Measurements from ENCODE around the gene GRAMD1C. TPM values are rescaled to one million over a fixed set of nuclear protein-coding genes. Genes with fewer than 3 reads are reported as not detected.
A peak's percentile ranks its signal among the peaks of the same experiment; 100 is the strongest.
"Not testable (repeated sequence)": the region's sequence is repeated elsewhere in the genome, so short reads cannot be mapped to it uniquely, and the experiment has no call there.

The GRAMD1C gene
- polyA plus RNA-seq, 3 donors from 2014 or later = 0.45 to 0.93 (median 0.71) TPM

DNA sequence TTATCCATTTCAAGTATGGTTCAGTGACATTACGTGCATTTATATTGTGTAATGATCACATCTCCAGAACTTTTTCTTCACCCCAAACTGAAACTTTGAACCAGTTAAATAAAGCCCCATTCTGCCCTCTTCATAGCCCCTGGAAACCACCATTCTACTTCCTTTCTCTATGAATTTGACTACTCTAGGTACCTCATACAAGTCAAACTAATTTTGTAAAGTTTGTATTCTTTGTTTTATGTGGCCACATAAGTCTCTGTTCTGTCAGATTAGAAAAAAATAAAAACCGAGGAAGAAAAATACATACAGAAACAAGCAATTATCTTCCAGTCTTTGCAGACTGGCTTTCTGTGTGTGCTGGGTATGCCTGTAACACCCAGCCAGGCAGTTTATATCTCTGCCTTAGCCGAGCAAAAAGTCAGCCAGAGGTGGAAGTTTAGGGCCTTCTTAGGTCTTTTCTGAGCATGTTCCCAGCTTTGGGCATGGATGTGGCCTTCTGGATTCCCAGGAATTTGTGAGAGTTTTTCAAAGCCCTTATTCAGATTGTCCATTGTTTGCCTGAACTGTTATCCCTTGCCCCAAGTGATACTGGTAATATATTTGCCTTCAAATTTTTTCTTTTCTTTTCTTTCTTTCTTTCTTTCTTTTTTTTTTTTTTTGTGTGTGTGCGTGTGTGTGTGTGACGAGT lies 6.0 kb upstream of the GRAMD1C start:
- H3K9me3 Mint-ChIP-seq = peaks cover 0 to 8% (median 3%) of the 10 kb centered on the region in 6 donors
- peaks cover 11 to 14% of the 10 kb centered on the region in 2 donors for H3K4me1 Mint-ChIP-seq
- DNase-seq = no peak
- H3K4me3 Mint-ChIP-seq = no peak overlapping the region
- H3K36me3 Mint-ChIP-seq = peaks cover 0 to 4% (median 4%) of the 10 kb centered on the region in 3 donors
- no peak overlapping the region for H3K27ac Mint-ChIP-seq
- H3K27me3 Mint-ChIP-seq (ENCODE audit: low read depth in 3 of 3) = peaks cover 0 to 3% (median 1%) of the 10 kb centered on the region in 3 donors

DNA sequence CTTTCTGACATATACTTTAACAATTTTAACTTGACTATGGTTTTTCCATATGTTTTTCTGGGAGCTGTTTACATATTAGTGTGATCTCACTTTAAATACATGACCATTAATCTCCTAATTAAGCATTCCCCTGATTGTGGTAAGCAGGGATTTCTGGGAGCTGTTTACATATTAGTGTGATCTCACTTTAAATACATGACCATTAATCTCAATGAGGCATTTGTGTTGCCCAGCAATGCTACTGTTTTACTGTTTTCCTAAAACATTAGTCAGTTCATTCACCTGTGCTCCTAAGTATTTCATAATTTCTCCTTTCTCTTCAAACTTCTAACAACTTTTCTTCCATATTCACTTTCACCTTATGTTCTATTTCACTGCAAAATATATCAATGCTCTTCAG lies 3.6 kb upstream of the GRAMD1C start:
- H3K27me3 Mint-ChIP-seq (ENCODE audit: low read depth in 3 of 3) = peaks cover 0 to 3% (median 1%) of the 10 kb centered on the region in 3 donors
- peaks cover 21 to 28% of the 10 kb centered on the region in 2 donors for H3K4me1 Mint-ChIP-seq
- peaks cover 0 to 8% (median 3%) of the 10 kb centered on the region in 6 donors for H3K9me3 Mint-ChIP-seq
- DNase-seq = no peak
- no peak overlapping the region for H3K4me3 Mint-ChIP-seq
- peaks cover 0 to 4% (median 4%) of the 10 kb centered on the region in 3 donors for H3K36me3 Mint-ChIP-seq
- H3K27ac Mint-ChIP-seq = no peak overlapping the region

DNA sequence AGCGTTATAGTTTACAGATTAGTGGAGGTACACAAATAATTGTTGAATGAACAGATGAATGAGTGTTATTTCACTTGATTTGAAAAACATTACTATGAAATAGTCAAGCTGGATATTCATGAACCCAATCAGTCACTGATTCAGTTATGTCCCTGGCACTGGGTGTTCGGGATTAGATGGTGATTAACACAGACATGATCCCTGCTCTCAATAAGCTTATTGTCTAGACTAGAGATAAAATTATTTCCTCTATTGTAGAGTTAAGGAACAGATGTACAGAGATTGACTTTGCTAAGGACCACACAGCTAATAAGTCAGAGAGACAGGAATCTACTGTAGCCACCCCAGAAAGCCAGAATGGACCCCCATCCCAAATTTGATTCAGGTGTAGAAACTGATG lies 963 bp downstream of the GRAMD1C start:
- Mint-ChIP-seq H3K27ac (peak overlapping the region in 1 of 6 donors; percentile 9), H3K9me3 (no peaks in the 10 kb centered on the region), H3K36me3 (no peaks in the 10 kb centered on the region), H3K4me1 (peaks cover 11 to 14% of the 10 kb centered on the region in 2 donors), H3K4me3 (peak overlapping the region; percentile 79 to 88 (median 85)), H3K27me3 (ENCODE audit: low read depth in 3 of 3) (peaks cover 0 to 3% (median 3%) of the 10 kb centered on the region in 3 donors)
- no peak for DNase-seq

DNA sequence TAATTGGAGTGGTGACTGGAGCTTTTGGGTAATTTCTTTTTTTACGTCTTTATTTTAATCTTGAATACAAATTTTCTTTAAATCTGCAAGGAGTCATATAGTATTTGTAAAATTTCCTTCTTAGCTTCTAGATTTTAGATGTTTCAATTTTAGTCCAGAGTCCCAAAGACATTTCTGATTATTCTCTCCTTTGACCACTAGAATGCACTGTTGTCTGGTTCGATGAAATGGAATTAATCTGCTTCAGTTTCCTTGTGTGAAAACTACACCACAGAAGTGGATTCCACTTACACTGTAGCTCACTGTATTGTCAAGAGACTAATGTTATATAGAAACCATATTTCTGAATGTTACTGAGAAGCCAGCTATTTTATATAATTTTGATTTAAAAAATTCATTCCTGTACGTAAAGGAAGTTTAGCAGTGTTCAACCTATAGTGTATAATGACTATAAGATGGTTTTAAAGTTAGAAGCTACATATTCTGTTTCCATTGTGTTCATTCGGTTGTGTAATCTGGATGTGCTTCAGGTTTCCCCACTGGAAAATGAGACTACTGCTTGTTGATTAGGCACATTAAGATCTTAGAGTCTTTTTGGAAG lies 6.1 kb downstream of the GRAMD1C start:
- H3K27me3 Mint-ChIP-seq (ENCODE audit: low read depth in 3 of 3) = peaks cover 0 to 3% (median 3%) of the 10 kb centered on the region in 3 donors
- peak in 2 of 3 donors; percentile 7 to 11 for DNase-seq
- no peak overlapping the region for H3K4me3 Mint-ChIP-seq
- H3K4me1 Mint-ChIP-seq = no peaks in the 10 kb centered on the region
- H3K9me3 Mint-ChIP-seq = no peaks in the 10 kb centered on the region
- H3K36me3 Mint-ChIP-seq = no peaks in the 10 kb centered on the region
- H3K27ac Mint-ChIP-seq = no peak overlapping the region

DNA sequence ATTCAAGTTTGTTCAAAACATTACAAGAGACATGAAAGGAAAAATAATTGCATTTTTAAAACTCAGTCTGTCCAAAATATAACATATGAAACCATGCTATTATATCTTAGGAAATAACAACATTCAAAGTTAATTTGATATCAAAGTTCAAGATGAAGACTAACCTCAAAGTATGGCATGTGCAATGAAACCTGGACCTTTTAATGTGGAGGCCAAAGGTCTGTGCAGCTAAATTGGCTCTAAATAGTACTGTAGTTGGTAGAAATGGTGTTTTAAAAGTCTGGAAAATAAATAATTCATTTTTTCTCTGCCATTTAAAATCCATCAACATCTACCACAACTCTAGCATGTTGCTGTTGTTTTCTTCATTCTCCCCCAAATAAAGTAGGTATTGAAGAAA lies 8.7 kb downstream of the GRAMD1C start:
- Mint-ChIP-seq H3K36me3 (no peaks in the 10 kb centered on the region), H3K4me3 (no peak overlapping the region), H3K9me3 (no peaks in the 10 kb centered on the region), H3K27ac (no peak overlapping the region), H3K27me3 (ENCODE audit: low read depth in 3 of 3) (peaks cover 0 to 3% (median 3%) of the 10 kb centered on the region in 3 donors), H3K4me1 (no peaks in the 10 kb centered on the region)
- DNase-seq = no peak

DNA sequence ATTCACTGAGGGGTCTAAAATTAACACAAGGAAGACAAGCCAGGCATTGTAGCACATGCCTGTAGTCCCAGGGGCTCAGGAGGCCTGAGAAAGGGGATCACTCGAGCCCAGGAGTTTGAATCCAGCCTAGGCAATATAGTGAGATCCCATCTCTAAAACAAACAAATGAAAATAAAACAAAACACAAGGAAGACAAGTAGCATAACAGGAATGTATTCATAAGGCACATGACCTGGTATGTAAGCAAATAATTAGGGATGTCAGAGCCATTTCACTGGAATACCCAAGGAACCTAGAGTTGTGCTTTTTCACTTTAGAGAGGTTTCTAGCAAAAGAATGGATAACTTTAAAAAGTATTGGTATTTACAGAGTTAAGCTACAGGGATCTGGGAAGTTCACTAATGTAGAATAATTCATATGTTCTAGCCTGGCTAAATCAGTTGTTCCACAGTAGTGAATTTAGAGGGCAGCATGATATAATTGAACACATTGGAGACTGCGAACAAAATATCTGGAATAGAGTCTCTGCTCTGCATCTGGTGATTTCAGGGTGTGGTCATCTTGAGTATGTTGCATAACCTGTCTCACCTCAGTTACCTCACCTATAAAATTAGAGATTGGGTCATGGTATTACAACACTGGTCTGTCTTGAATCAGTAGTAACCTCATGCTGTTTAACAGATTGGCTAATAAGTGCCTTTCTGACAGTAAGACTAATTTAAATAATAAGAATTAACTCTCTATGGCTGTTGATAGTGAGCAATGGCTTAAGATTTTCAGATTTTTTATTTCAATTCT lies 9.3 kb downstream of the GRAMD1C start:
- Mint-ChIP-seq H3K4me1 (no peaks in the 10 kb centered on the region), H3K27ac (no peak overlapping the region), H3K9me3 (no peaks in the 10 kb centered on the region), H3K27me3 (ENCODE audit: low read depth in 3 of 3) (peaks cover 0 to 3% (median 3%) of the 10 kb centered on the region in 3 donors), H3K4me3 (no peak overlapping the region), H3K36me3 (no peaks in the 10 kb centered on the region)
- DNase-seq = no peak

DNA sequence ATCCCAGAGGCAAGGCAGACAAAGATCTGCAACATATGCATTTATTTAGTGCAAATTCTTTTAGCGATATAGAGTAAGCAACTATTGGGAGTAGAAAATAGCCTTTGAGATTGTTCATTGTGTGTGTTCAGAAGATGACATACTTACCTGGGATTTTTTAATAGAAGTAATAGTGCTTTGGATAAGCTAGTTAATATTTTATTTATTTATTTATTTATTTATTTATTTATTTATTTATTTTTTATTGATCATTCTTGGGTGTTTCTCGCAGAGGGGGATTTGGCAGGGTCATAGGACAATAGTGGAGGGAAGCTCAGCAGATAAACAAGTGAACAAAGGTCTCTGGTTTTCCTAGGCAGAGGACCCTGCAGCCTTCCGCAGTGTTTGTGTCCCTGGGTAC lies 10.5 kb downstream of the GRAMD1C start:
- not testable (repeated sequence) for DNase-seq; H3K27ac Mint-ChIP-seq; H3K9me3 Mint-ChIP-seq; H3K4me1 Mint-ChIP-seq; H3K4me3 Mint-ChIP-seq; H3K36me3 Mint-ChIP-seq; H3K27me3 Mint-ChIP-seq (ENCODE audit: low read depth in 3 of 3)

DNA sequence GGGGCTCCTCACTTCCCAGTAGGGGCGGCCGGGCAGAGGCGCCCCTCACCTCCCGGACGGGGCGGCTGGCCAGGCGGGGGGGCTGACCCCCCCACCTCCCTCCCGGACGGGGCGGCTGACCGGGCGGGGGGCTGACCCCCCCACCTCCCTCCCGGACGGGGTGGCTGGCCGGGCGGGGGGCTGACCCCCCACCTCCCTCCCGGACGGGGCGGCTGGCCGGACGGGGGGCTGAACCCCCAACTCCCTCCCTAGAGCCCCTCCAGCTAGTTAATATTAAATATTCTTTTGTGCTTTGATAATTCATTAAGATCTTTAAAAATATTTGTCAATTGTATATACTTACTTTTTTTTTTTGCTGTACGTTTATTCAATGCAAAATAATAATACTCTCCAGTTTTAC lies 11.3 kb downstream of the GRAMD1C start:
- not testable (repeated sequence) for H3K27ac Mint-ChIP-seq; H3K27me3 Mint-ChIP-seq (ENCODE audit: low read depth in 3 of 3); H3K4me1 Mint-ChIP-seq; H3K4me3 Mint-ChIP-seq; H3K36me3 Mint-ChIP-seq; DNase-seq; H3K9me3 Mint-ChIP-seq

DNA sequence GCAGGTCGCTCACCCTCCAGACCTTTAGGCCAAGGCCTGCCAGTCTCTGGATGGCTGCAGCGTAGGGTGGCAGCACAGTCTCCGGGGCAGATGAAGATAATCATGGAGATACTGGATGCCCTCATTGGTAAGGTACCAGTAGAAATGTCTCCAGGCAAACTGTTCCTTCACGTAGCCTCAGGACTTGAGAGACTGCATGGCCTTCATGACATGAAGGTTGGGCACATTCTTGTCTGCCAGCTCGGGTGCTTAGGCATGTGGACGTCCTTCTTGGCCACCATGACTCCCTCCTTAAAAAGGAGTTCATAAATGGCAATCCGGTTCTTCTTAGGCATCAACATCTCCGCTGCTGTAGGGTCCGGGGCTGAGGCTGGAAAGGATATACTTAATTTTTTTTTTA lies 11.8 kb downstream of the GRAMD1C start:
- H3K27me3 Mint-ChIP-seq (ENCODE audit: low read depth in 3 of 3); H3K4me3 Mint-ChIP-seq; H3K9me3 Mint-ChIP-seq; H3K27ac Mint-ChIP-seq; H3K36me3 Mint-ChIP-seq; DNase-seq; H3K4me1 Mint-ChIP-seq: not testable (repeated sequence)

DNA sequence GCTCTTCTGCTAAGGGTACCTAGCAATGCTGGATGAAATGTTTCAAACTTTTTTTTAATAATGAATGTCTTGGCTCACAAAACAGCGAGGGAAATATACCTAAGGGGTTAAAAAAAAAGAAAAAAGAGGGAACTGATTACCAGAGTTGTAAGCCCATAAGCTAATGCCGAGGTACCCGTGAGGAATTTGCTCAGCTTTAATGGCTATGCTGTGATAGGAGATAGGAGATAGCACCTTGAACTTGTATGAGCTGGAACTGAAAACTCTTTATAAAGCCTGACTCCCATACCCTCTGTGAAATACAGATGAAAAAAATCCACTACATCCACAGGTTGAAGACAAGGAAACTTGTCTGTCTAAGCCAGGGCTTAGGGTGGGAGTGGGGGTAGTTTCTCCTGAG lies 13.9 kb downstream of the GRAMD1C start:
- DNase-seq = no peak
- Mint-ChIP-seq H3K27ac (no peak overlapping the region), H3K9me3 (no peaks in the 10 kb centered on the region), H3K27me3 (ENCODE audit: low read depth in 3 of 3) (peaks cover 0 to 7% (median 5%) of the 10 kb centered on the region in 3 donors), H3K36me3 (no peaks in the 10 kb centered on the region), H3K4me1 (no peaks in the 10 kb centered on the region), H3K4me3 (no peak overlapping the region)

DNA sequence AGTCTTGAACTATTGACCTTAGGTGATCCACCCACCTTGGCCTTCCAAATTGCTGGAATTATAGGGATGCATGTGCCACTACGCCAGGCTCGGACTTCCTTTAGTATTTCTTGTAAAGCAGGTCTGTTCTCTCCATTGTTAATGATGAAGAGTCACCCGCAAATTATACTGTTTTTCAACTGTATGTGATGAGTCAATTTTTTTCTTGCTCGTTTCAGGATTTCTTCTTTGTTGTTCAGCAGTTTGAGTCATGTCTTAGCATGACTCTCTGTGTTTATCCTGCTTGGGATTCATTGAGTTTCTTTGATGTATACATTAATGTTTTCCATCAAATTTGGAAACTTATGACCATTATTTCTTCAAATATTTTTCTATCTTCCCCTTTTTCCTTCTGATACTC lies 28.9 kb downstream of the GRAMD1C start:
- H3K27ac Mint-ChIP-seq = no peak overlapping the region
- no peaks in the 10 kb centered on the region for H3K9me3 Mint-ChIP-seq
- no peaks in the 10 kb centered on the region for H3K4me1 Mint-ChIP-seq
- peaks cover 0 to 2% (median 1%) of the 10 kb centered on the region in 3 donors for H3K27me3 Mint-ChIP-seq (ENCODE audit: low read depth in 3 of 3)
- H3K4me3 Mint-ChIP-seq = no peak overlapping the region
- H3K36me3 Mint-ChIP-seq = peaks cover 0 to 4% (median 0%) of the 10 kb centered on the region in 3 donors
- DNase-seq = no peak

DNA sequence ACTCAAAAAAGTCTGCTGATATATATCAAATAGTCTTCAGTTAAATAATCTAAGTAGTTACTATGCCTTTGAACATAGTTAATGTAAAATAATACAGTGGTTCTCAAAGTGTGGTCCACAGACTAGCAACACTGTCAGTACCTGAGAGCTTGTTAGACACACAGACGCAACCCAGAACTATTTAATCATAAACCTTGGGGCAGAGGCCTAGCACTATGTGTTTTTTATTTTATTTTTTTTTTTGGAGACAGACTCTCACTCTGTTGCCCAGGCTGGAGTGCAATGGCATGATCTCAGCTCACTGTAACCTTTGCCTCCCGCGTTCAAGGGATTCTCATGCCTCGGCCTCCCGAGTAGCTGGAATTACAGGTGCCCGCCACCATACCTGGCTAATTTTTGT lies 34.7 kb downstream of the GRAMD1C start:
- Mint-ChIP-seq H3K27me3 (ENCODE audit: low read depth in 3 of 3) (peaks cover 0 to 3% (median 2%) of the 10 kb centered on the region in 3 donors), H3K4me1 (no peaks in the 10 kb centered on the region), H3K4me3 (no peak overlapping the region), H3K9me3 (no peaks in the 10 kb centered on the region), H3K36me3 (peaks cover 0 to 4% (median 4%) of the 10 kb centered on the region in 3 donors), H3K27ac (no peak overlapping the region)
- DNase-seq = no peak

DNA sequence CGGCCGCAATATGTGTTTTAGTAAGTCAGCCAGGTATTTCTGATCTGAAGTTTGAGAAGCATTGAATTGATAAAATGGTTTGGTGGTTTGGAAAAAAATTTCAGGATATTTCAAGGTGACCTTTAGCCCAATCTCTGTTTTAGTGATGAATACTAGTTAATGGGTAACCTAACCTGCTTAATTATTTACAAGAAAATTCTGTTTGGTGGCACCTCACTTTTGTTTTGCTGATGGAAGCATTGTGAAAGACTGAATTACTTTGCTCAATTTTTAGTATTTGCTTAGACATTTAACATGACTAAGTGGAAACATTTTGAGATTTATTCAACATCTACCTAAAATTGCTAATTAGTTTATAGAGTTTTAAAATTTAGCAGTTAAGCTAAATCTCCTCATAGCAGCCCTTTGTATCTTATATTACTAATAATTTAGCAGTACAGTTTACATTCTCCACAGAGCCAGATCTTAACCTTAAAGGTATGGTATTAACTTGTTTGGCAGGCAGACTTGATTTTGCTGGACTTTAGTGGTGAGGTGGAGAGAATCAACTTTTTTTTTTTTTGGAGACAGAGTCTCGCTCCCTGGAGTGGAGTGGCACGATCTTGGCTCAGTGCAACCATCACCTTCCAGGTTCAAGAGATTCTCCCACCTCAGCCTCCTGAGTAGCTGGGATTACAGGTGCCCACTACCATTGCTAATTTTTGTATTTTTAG lies 35.4 kb downstream of the GRAMD1C start:
- Mint-ChIP-seq H3K4me3 (no peak overlapping the region), H3K9me3 (no peaks in the 10 kb centered on the region), H3K36me3 (peaks cover 0 to 4% (median 4%) of the 10 kb centered on the region in 3 donors), H3K4me1 (no peaks in the 10 kb centered on the region), H3K27ac (no peak overlapping the region), H3K27me3 (ENCODE audit: low read depth in 3 of 3) (peaks cover 0 to 2% (median 2%) of the 10 kb centered on the region in 3 donors)
- no peak for DNase-seq

All from immature natural killer cell (primary cell).